Measurements from ENCODE around the gene COL26A1. TPM values are rescaled to one million over a fixed set of nuclear protein-coding genes. Genes with fewer than 3 reads are reported as not detected.

The COL26A1 gene
- polyA plus RNA-seq, 6 donors from 2014 or later: not detected

- H3K27ac Mint-ChIP-seq: no peak overlapping the region
These were observed 200.7 kb downstream of the COL26A1 start for GRCh38 chr7:101563198-101563901.

GRCh38 chr7:101563943-101564777, 201.5 kb downstream of the COL26A1 start:
- H3K36me3 Mint-ChIP-seq: no peaks in the 10 kb centered on the region
- peaks cover 10 to 46% (median 42%) of the 10 kb centered on the region in 3 donors for H3K27me3 Mint-ChIP-seq
- H3K27ac Mint-ChIP-seq: peak overlapping the region in 1 of 6 donors; percentile 83
- peaks cover 0 to 3% (median 0%) of the 10 kb centered on the region in 3 donors for H3K4me1 Mint-ChIP-seq
- H3K4me3 Mint-ChIP-seq: no peak overlapping the region
- peaks cover 0 to 17% (median 5%) of the 10 kb centered on the region in 7 donors for H3K9me3 Mint-ChIP-seq
- DNase-seq (no peak), ATAC-seq (ENCODE audit: low read depth in 2 of 2) (no peak)

More at GRCh38 chr7:101563198-101563901, 200.7 kb downstream of the COL26A1 start:
- DNase-seq: no peak
- peaks cover 0 to 3% (median 0%) of the 10 kb centered on the region in 3 donors for H3K4me1 Mint-ChIP-seq
- H3K4me3 Mint-ChIP-seq: no peak overlapping the region
- no peaks in the 10 kb centered on the region for H3K36me3 Mint-ChIP-seq
- ATAC-seq (ENCODE audit: low read depth in 2 of 2): no peak
- H3K9me3 Mint-ChIP-seq: peaks cover 0 to 11% (median 5%) of the 10 kb centered on the region in 7 donors
- peaks cover 10 to 39% (median 36%) of the 10 kb centered on the region in 3 donors for H3K27me3 Mint-ChIP-seq

DNA sequence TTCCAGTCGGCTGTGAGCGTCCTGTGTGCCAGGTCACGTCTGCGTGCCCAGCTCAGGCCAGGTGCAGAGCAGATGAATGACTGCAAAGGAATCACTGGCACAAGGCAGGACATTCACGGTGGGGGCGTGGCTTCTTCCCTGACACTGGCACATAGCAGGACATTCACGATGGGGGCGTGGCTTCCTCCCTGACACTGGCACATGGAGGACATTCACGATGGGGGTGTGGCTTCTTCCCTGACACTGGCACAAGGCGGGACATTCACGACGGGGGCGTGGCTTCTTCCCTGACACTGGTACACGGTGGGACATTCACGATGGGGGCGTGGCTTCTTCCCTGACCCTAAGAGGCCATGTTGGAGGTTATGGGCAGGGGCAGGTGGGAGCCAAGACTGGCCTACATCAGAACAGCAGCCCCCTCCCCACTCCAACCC, 202.1 kb downstream of the COL26A1 start:
- no peak overlapping the region for H3K27ac Mint-ChIP-seq
- no peak for DNase-seq
- no peak overlapping the region for H3K4me3 Mint-ChIP-seq
- peaks cover 0 to 3% (median 0%) of the 10 kb centered on the region in 3 donors for H3K4me1 Mint-ChIP-seq
- H3K27me3 Mint-ChIP-seq: peaks cover 10 to 50% (median 42%) of the 10 kb centered on the region in 3 donors
- no peaks in the 10 kb centered on the region for H3K36me3 Mint-ChIP-seq
- H3K9me3 Mint-ChIP-seq: peaks cover 0 to 15% (median 9%) of the 10 kb centered on the region in 7 donors
- no peak for ATAC-seq (ENCODE audit: low read depth in 2 of 2)

DNA sequence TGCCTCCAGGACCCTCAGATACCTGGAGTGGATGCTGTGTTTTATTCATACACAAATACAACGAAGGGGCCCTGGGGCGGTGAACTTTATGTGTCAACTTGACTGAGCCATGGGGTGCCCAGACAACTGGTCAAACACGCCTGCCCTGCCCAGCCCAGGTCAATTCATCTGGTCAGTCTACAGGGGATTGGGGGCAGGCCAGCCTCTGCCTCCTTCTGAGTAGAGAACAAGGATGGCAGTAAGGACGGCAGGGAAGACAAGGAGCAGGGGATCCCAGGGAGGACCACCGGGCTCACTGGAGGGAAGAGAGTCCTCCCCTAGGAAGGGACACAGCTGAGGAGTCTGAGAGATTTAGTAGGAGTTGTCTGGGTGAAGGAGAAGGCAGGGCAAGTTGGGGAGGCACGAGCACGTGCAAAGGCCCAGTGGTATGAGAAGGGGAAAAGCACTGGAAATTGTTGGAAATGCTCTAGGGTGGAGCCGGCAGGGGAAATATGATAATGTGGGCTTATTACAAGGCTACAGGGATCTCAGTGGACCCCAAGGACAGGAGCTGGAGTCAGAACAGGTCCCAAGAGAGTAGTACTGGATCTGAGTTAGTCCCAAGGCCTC, 203.0 kb downstream of the COL26A1 start:
- peaks cover 0 to 3% (median 0%) of the 10 kb centered on the region in 3 donors for H3K4me1 Mint-ChIP-seq
- DNase-seq: no peak
- no peak overlapping the region for H3K4me3 Mint-ChIP-seq
- peaks cover 11 to 51% (median 37%) of the 10 kb centered on the region in 3 donors for H3K27me3 Mint-ChIP-seq
- no peaks in the 10 kb centered on the region for H3K36me3 Mint-ChIP-seq
- H3K27ac Mint-ChIP-seq: peak overlapping the region in 1 of 6 donors; percentile 33
- H3K9me3 Mint-ChIP-seq: peaks cover 0 to 21% (median 11%) of the 10 kb centered on the region in 7 donors
- ATAC-seq (ENCODE audit: low read depth in 2 of 2): no peak

DNA sequence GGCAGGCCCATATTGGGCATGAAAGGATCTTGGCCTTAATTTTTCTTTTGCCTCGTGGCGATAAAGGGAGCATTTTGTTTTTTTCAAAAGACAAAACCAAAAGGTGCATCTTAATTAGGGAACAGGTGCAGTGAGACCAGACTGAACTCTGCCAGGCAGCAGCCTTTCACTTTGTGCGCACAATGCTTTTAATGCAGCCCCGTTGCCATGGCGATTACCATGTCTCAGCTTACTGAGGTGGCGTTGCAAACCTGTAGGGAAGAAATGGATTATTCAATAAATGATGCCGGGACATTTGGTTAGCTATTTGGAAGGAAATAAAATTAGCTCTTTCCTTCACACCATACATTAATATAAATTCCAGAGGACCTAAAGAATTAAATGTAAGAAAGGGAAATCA, 204.6 kb downstream of the COL26A1 start:
- DNase-seq: no peak
- H3K27me3 Mint-ChIP-seq: peaks cover 13 to 53% (median 31%) of the 10 kb centered on the region in 3 donors
- peaks cover 0 to 4% of the 10 kb centered on the region in 2 donors for H3K36me3 Mint-ChIP-seq
- no peak overlapping the region for H3K27ac Mint-ChIP-seq
- no peak for ATAC-seq (ENCODE audit: low read depth in 2 of 2)
- peaks cover 4 to 36% (median 15%) of the 10 kb centered on the region in 7 donors for H3K9me3 Mint-ChIP-seq
- H3K4me3 Mint-ChIP-seq: no peak overlapping the region
- H3K4me1 Mint-ChIP-seq: peaks cover 0 to 3% (median 0%) of the 10 kb centered on the region in 3 donors

- DNase-seq (no peak), ATAC-seq (ENCODE audit: low read depth in 2 of 2) (no peak)
- Mint-ChIP-seq H3K9me3 (peaks cover 4 to 46% (median 27%) of the 10 kb centered on the region in 7 donors), H3K27ac (no peak overlapping the region), H3K36me3 (peaks cover 0 to 4% of the 10 kb centered on the region in 2 donors), H3K4me1 (peaks cover 9 to 13% (median 10%) of the 10 kb centered on the region in 3 donors), H3K4me3 (no peak overlapping the region), H3K27me3 (peaks cover 9 to 27% (median 11%) of the 10 kb centered on the region in 3 donors)
These were observed 209.5 kb downstream of the COL26A1 start for GRCh38 chr7:101572156-101572555.

DNA sequence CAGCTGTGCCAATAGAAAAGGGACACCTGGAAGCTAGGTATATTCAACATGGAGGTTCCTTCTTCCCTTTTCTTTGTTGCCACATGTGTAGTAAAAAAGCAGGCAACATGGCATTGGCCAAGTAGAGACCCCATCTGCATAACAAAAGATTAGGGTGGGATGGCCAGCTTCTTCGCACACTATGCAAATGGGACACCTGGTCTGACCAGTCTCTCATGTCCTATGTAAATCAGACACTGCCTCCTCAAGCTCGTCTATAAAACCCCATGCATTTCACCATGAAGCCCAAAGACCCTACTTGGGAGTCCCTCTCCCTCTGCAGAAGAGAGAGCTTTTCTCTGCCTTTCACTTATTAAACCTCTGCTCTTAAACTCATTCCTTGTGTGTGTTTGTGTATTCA, 212.5 kb downstream of the COL26A1 start:
- ATAC-seq (ENCODE audit: low read depth in 2 of 2): no peak
- H3K9me3 Mint-ChIP-seq: peaks cover 4 to 33% (median 21%) of the 10 kb centered on the region in 7 donors
- H3K36me3 Mint-ChIP-seq: peaks cover 0 to 4% of the 10 kb centered on the region in 2 donors
- peak overlapping the region in 2 of 8 donors; percentile 8 to 25 for H3K4me3 Mint-ChIP-seq
- no peak for DNase-seq
- H3K27me3 Mint-ChIP-seq: peaks cover 9 to 11% (median 10%) of the 10 kb centered on the region in 3 donors
- peak overlapping the region in 1 of 6 donors; percentile 27 for H3K27ac Mint-ChIP-seq
- peaks cover 9 to 13% (median 13%) of the 10 kb centered on the region in 3 donors for H3K4me1 Mint-ChIP-seq

DNA sequence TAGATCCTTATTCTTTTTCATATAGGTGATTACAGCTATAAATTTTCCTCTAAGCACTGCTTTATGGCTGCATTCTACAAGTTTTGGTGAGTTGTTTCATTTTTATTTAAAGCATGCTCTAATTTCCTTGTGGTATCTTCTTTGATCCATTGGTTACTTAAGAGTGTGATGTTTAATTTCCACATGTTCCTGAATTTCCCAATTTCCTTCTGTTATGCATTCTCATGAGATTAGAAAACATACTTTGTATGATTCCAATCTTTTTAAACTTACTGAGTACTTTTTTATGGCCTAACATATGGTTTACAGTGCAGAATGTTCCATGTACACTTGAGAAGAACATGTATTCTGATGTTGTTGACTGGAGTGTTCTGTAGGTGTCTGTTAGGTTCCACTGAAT, 213.0 kb downstream of the COL26A1 start:
- H3K27me3 Mint-ChIP-seq: peaks cover 8 to 11% (median 10%) of the 10 kb centered on the region in 3 donors
- H3K36me3 Mint-ChIP-seq: peaks cover 0 to 4% of the 10 kb centered on the region in 2 donors
- DNase-seq (no peak), ATAC-seq (ENCODE audit: low read depth in 2 of 2) (no peak)
- H3K4me3 Mint-ChIP-seq: peak overlapping the region in 1 of 8 donors; percentile 25
- H3K27ac Mint-ChIP-seq: peak overlapping the region in 1 of 6 donors; percentile 27
- peaks cover 9 to 13% (median 13%) of the 10 kb centered on the region in 3 donors for H3K4me1 Mint-ChIP-seq
- H3K9me3 Mint-ChIP-seq: peaks cover 4 to 28% (median 17%) of the 10 kb centered on the region in 7 donors

DNA sequence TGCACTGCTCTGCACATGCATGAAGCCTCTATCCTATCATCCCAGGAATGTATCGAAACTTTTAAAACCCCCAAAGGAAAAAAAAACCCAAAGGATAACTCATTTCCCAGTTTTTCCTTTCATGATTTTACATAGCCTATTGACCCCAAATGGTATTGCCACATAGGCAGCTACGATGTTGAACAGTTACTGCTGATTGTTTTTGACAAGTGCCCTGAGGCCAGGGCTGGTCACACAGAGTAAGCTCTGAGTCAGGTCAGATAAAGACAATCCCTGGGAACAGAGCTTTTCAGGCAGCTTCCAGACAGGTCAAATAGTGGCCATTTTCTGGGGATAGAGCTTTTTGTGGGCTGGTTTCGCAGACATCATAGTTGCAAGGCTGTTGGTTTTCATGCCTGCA, 214.3 kb downstream of the COL26A1 start:
- ATAC-seq (ENCODE audit: low read depth in 2 of 2) (no peak), DNase-seq (no peak)
- H3K27me3 Mint-ChIP-seq: peaks cover 3 to 11% (median 4%) of the 10 kb centered on the region in 3 donors
- no peak overlapping the region for H3K27ac Mint-ChIP-seq
- H3K9me3 Mint-ChIP-seq: peaks cover 0 to 16% (median 13%) of the 10 kb centered on the region in 7 donors
- peak overlapping the region in 1 of 8 donors; percentile 15 for H3K4me3 Mint-ChIP-seq
- peaks cover 9 to 13% (median 13%) of the 10 kb centered on the region in 3 donors for H3K4me1 Mint-ChIP-seq
- H3K36me3 Mint-ChIP-seq: no peaks in the 10 kb centered on the region

DNA sequence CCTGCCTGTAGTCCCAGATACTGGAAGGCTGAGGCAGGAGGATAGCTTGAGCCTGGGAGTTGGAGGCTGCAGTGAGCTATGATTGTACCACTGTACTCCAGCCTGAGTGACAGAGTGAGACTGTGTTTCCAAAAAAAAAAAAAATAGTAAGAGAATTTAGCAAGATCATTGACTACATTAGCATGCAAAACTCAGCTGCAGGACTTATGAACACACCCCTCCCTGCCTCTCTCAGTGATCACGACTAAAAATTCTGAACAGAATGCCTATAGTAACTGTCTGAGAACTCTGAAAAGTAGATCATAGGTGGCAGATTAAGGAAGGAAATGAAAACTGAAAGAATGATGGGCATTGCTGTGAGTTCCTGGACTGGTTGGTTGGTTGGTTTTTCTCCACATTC, 215.9 kb downstream of the COL26A1 start:
- Mint-ChIP-seq H3K4me3 (peak overlapping the region in 1 of 8 donors; percentile 12), H3K36me3 (no peaks in the 10 kb centered on the region), H3K9me3 (peaks cover 0 to 10% (median 5%) of the 10 kb centered on the region in 7 donors), H3K27ac (no peak overlapping the region), H3K27me3 (peaks cover 0 to 22% (median 7%) of the 10 kb centered on the region in 3 donors), H3K4me1 (peaks cover 9 to 13% (median 13%) of the 10 kb centered on the region in 3 donors)
- ATAC-seq (ENCODE audit: low read depth in 2 of 2) (no peak), DNase-seq (no peak)

- ATAC-seq (ENCODE audit: low read depth in 2 of 2) (no peak), DNase-seq (no peak)
- Mint-ChIP-seq H3K9me3 (peaks cover 0 to 12% (median 4%) of the 10 kb centered on the region in 7 donors), H3K27ac (no peak overlapping the region), H3K4me3 (no peak overlapping the region), H3K4me1 (peaks cover 2 to 5% (median 4%) of the 10 kb centered on the region in 3 donors), H3K27me3 (peaks cover 0 to 28% (median 7%) of the 10 kb centered on the region in 3 donors), H3K36me3 (no peaks in the 10 kb centered on the region)
These were observed 217.9 kb downstream of the COL26A1 start for GRCh38 chr7:101580596-101580995.

GRCh38 chr7:101581891-101582290, 219.2 kb downstream of the COL26A1 start:
- H3K27me3 Mint-ChIP-seq: peaks cover 0 to 28% (median 7%) of the 10 kb centered on the region in 3 donors
- DNase-seq (no peak), ATAC-seq (ENCODE audit: low read depth in 2 of 2) (no peak)
- H3K36me3 Mint-ChIP-seq: no peaks in the 10 kb centered on the region
- no peak overlapping the region for H3K4me3 Mint-ChIP-seq
- peaks cover 0 to 12% (median 2%) of the 10 kb centered on the region in 7 donors for H3K9me3 Mint-ChIP-seq
- no peak overlapping the region for H3K27ac Mint-ChIP-seq
- peaks cover 0 to 4% (median 3%) of the 10 kb centered on the region in 3 donors for H3K4me1 Mint-ChIP-seq

GRCh38 chr7:101582971-101583370, 220.3 kb downstream of the COL26A1 start:
- H3K36me3 Mint-ChIP-seq: no peaks in the 10 kb centered on the region
- ATAC-seq (ENCODE audit: low read depth in 2 of 2) (no peak), DNase-seq (no peak)
- peaks cover 0 to 12% (median 4%) of the 10 kb centered on the region in 7 donors for H3K9me3 Mint-ChIP-seq
- no peak overlapping the region for H3K27ac Mint-ChIP-seq
- peaks cover 0 to 28% (median 7%) of the 10 kb centered on the region in 3 donors for H3K27me3 Mint-ChIP-seq
- no peak overlapping the region for H3K4me3 Mint-ChIP-seq
- H3K4me1 Mint-ChIP-seq: peaks cover 0 to 11% (median 3%) of the 10 kb centered on the region in 3 donors

Data from naive B cell (primary cell).